Prostate gland (tissue), 2 donors: ENCODE data around the gene PTPRJ. TPM values are rescaled to one million over a fixed set of nuclear protein-coding genes. Genes with fewer than 3 reads are reported as not detected.
"Not testable (repeated sequence)": the region's sequence is repeated elsewhere in the genome, so short reads cannot be mapped to it uniquely, and the experiment has no call there.

ENCODE experiments used
- DNase-seq: peaks from one replicate; pipeline ENCODE4 v3.0.0-alpha.2; 2019; ENCODE audit warnings: low spot score
- H3K27ac ChIP-seq, 2 donors: fragments of 200-600 bp; sonication (generic); 2 replicates each; pipeline ENCODE4 v1.5.1; 2017 to 2019
- H3K27me3 ChIP-seq: fragments of 200-600 bp; sonication (generic); replicated peaks from 2 replicates; pipeline ENCODE4 v1.5.1; 2019; ENCODE audit not compliant: insufficient read depth
- H3K36me3 ChIP-seq, 2 donors: fragments of 200-600 bp; sonication (generic); 1 replicate in 1 of 2; 2 replicates in 1 of 2; pipeline versions ENCODE4 v1.5.1 to v1.8.1; 2017 to 2019
- H3K4me1 ChIP-seq: fragments of 200-600 bp; sonication (generic); replicated peaks from 2 replicates; pipeline ENCODE4 v1.5.1; 2019
- H3K4me3 ChIP-seq, 2 donors: fragments of 200-600 bp; sonication (generic); 2 replicates each; pipeline ENCODE4 v1.5.1; 2017 to 2019
- H3K9me3 ChIP-seq: fragments of 200-600 bp; sonication (generic); 2 replicates; pipeline ENCODE4 v1.5.1; 2017
- CTCF ChIP-seq, 4 experiments: fragments of 200-600 bp in 2 of 4; fragments of 450-650 bp in 2 of 4; sonication (generic) in 2 of 4; IDR thresholded peaks; 1 replicate in 3 of 4; 2 replicates in 1 of 4; pipeline ENCODE4 v1.5.1; 2016 to 2019; ENCODE audit warnings: antibody characterized with exemption in 4 of 4, mild to moderate bottlenecking in 2 of 4, moderate library complexity in 2 of 4
- POLR2A ChIP-seq: fragments of 450-650 bp; IDR thresholded peaks from one replicate; pipeline ENCODE4 v1.6.1; 2016; ENCODE audit warnings: antibody characterized with exemption, mild to moderate bottlenecking
- POLR2AphosphoS5 ChIP-seq: sonication (generic); formaldehyde crosslinking; IDR thresholded peaks from one replicate; pipeline ENCODE4 v1.6.1; 2017; ENCODE audit warnings: antibody characterized with exemption
- WGBS: methylation state at CpG from one replicate; pipeline ENCODE4 v1.1.5; 2018; 5-methylcytosine and 5-hydroxymethylcytosine counted together
- intact Hi-C: fragments of 100-400 bp; cut with DNase I; formaldehyde crosslinking; loops from one replicate; pipeline ENCODE4 v1.14.2; 2022
- total RNA-seq, 2 donors: library from RNA; depleted of rRNA; stranded (reverse); fragments of >200 nt; gene quantifications; one replicate each; pipeline ENCODE4 v1.1.0, GENCODE V29; 2016

PTPRJ gene
- total RNA-seq, 2 donors from 2014 or later = 24.9 to 48.0 TPM

- WGBS = 65% methylated on average over 4 of the region's 4 CpGs
- Histone ChIP-seq H3K36me3 (no peaks in the 10 kb centered on the region), H3K4me3 (no peak overlapping the region)
Observed at GRCh38 chr11:48182860-48183526, 202.6 kb downstream of the PTPRJ start.

GRCh38 chr11:48184452-48184851, 204.1 kb downstream of the PTPRJ start:
- no peak for DNase-seq
- H3K4me1 ChIP-seq = no peaks in the 10 kb centered on the region

More at GRCh38 chr11:48182860-48183526, 202.6 kb downstream of the PTPRJ start:
- no peaks in the 10 kb centered on the region for H3K4me1 ChIP-seq
- H3K27me3 ChIP-seq = no peaks in the 10 kb centered on the region
- intact Hi-C loops = no loop called here
- no peak overlapping the region for H3K27ac ChIP-seq
- H3K9me3 ChIP-seq = no peaks in the 10 kb centered on the region
- no peak for TF ChIP-seq POLR2A
- TF ChIP-seq CTCF (IDR thresholded peaks at IDR 0.05) = no peak
- no peak for TF ChIP-seq POLR2AphosphoS5
- no peak for DNase-seq

GRCh38 chr11:48190906-48191654, 210.7 kb downstream of the PTPRJ start:
- H3K36me3 ChIP-seq, DNase-seq, H3K9me3 ChIP-seq, H3K4me3 ChIP-seq, intact Hi-C loops, H3K4me1 ChIP-seq, H3K27me3 ChIP-seq, H3K27ac ChIP-seq: not testable (repeated sequence)
- 49% methylated on average over 10 of the region's 10 CpGs for WGBS

More at GRCh38 chr11:48184452-48184851, 204.1 kb downstream of the PTPRJ start:
- no peaks in the 10 kb centered on the region for H3K9me3 ChIP-seq
- H3K27me3 ChIP-seq = no peaks in the 10 kb centered on the region
- intact Hi-C loops = no loop called here
- no peak overlapping the region for H3K4me3 ChIP-seq
- TF ChIP-seq CTCF (IDR thresholded peaks at IDR 0.05) (no peak), POLR2A (no peak), POLR2AphosphoS5 (no peak)
- H3K27ac ChIP-seq = no peak overlapping the region
- H3K36me3 ChIP-seq = no peaks in the 10 kb centered on the region

- H3K4me1 ChIP-seq = no peaks in the 10 kb centered on the region
- no peaks in the 10 kb centered on the region for H3K27me3 ChIP-seq
- no peak for DNase-seq
- TF ChIP-seq POLR2A (no peak), POLR2AphosphoS5 (no peak), CTCF (IDR thresholded peaks at IDR 0.05) (no peak)
- intact Hi-C loops = no loop called here
- H3K27ac ChIP-seq = no peak overlapping the region
- no peak overlapping the region for H3K4me3 ChIP-seq
- no peaks in the 10 kb centered on the region for H3K36me3 ChIP-seq
- WGBS = 76% methylated on average over 2 of the region's 2 CpGs
- H3K9me3 ChIP-seq = no peaks in the 10 kb centered on the region
Observed at GRCh38 chr11:48193876-48194275, 213.5 kb downstream of the PTPRJ start.

GRCh38 chr11:48207881-48208280, 227.5 kb downstream of the PTPRJ start:
- Histone ChIP-seq H3K4me3 (no peak overlapping the region), H3K27ac (no peak overlapping the region), H3K4me1 (no peaks in the 10 kb centered on the region), H3K36me3 (no peaks in the 10 kb centered on the region), H3K27me3 (no peaks in the 10 kb centered on the region), H3K9me3 (no peaks in the 10 kb centered on the region)
- intact Hi-C loops = no loop called here
- no peak for DNase-seq
- 72% methylated on average over 2 of the region's 2 CpGs for WGBS
- no peak for TF ChIP-seq CTCF (IDR thresholded peaks at IDR 0.05)
- no peak for TF ChIP-seq POLR2A
- TF ChIP-seq POLR2AphosphoS5 = no peak
